Liver (tissue), 3 donors: ENCODE data around the gene ALG10B.

Experiments
- EGR1 ChIP-seq, 2 donors: IDR thresholded peaks; 2 replicates each; pipeline ENCODE4 v1.6.1; 2016 to 2018; ENCODE audit warnings: antibody characterized with exemption in 2 of 2, low read depth in 2 of 2
- REST ChIP-seq: IDR thresholded peaks from 2 replicates; pipeline ENCODE4 v1.6.1; 2016; ENCODE audit warnings: antibody characterized with exemption, mild to moderate bottlenecking
- YY1 ChIP-seq: IDR thresholded peaks from 2 replicates; pipeline ENCODE4 v1.6.1; 2016; ENCODE audit warnings: antibody characterized with exemption, mild to moderate bottlenecking
- TF ChIP-seq, protein P1 (sequence below): fragments of 150-350 bp; IDR thresholded peaks from 2 replicates; pipeline ENCODE4 v1.5.1; 2017; ENCODE audit warnings: improper control_type of control experiment, low read depth, low read length; ENCODE audit not compliant: missing input control
- TF ChIP-seq, protein P2 (sequence below): IDR thresholded peaks from 2 replicates; pipeline ENCODE4 v1.6.1; 2016; ENCODE audit warnings: antibody characterized with exemption
- donor health status: healthy.
- donor health status: healthy.

GRCh38 chr12:38282886-38283285 is 33.7 kb upstream of the ALG10B start:
- TF ChIP-seq, protein P1, sequence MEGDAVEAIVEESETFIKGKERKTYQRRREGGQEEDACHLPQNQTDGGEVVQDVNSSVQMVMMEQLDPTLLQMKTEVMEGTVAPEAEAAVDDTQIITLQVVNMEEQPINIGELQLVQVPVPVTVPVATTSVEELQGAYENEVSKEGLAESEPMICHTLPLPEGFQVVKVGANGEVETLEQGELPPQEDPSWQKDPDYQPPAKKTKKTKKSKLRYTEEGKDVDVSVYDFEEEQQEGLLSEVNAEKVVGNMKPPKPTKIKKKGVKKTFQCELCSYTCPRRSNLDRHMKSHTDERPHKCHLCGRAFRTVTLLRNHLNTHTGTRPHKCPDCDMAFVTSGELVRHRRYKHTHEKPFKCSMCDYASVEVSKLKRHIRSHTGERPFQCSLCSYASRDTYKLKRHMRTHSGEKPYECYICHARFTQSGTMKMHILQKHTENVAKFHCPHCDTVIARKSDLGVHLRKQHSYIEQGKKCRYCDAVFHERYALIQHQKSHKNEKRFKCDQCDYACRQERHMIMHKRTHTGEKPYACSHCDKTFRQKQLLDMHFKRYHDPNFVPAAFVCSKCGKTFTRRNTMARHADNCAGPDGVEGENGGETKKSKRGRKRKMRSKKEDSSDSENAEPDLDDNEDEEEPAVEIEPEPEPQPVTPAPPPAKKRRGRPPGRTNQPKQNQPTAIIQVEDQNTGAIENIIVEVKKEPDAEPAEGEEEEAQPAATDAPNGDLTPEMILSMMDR: no peak
- TF ChIP-seq EGR1 (IDR thresholded peaks at IDR 0.05; ENCODE audit: low read depth in 2 of 2) (no peak), YY1 (no peak), REST (no peak)
- TF ChIP-seq, protein P2, sequence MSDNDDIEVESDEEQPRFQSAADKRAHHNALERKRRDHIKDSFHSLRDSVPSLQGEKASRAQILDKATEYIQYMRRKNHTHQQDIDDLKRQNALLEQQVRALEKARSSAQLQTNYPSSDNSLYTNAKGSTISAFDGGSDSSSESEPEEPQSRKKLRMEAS: no peak
